DOHH2 (cell line): Measurements from ENCODE around the gene SGPP1.

Experiments used
- EZH2phosphoT487 ChIP-seq: fragments of 200-600 bp; sonication (generic); IDR thresholded peaks from 2 replicates; pipeline ENCODE4 v1.6.1; 2017; ENCODE audit warnings: borderline replicate concordance, mild to moderate bottlenecking, antibody characterized with exemption, low read length, moderate library complexity, mixed read lengths
- TF ChIP-seq, protein P1 (sequence below): fragments of 200-600 bp; sonication (generic); IDR thresholded peaks from one replicate; pipeline ENCODE4 v1.5.1; 2014; ENCODE audit warnings: antibody characterized with exemption, mild to moderate bottlenecking, low read depth, low read length; ENCODE audit not compliant: poor library complexity, severe bottlenecking

DNA sequence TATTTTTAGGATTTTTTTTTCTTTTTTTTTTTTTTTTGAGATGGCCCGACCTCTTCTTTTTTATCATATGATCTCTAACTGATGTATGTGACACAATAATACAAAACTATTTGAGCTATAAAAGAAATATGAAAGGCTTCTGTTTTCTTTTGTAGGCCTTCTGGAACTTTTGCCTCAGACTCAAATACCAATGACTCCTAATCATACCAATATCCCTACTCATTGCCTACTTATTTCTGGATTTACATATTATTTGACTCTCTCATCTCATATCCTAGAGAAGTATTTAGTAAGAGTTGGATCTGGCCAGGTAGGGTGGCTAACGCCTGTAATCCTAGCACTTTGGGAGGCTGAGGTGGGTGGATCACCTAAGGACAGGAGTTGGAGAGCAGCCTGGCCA lies 73.5 kb downstream of the SGPP1 start:
- TF ChIP-seq, protein P1, sequence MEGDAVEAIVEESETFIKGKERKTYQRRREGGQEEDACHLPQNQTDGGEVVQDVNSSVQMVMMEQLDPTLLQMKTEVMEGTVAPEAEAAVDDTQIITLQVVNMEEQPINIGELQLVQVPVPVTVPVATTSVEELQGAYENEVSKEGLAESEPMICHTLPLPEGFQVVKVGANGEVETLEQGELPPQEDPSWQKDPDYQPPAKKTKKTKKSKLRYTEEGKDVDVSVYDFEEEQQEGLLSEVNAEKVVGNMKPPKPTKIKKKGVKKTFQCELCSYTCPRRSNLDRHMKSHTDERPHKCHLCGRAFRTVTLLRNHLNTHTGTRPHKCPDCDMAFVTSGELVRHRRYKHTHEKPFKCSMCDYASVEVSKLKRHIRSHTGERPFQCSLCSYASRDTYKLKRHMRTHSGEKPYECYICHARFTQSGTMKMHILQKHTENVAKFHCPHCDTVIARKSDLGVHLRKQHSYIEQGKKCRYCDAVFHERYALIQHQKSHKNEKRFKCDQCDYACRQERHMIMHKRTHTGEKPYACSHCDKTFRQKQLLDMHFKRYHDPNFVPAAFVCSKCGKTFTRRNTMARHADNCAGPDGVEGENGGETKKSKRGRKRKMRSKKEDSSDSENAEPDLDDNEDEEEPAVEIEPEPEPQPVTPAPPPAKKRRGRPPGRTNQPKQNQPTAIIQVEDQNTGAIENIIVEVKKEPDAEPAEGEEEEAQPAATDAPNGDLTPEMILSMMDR = no peak
- TF ChIP-seq EZH2phosphoT487 = no peak
